Activated CD4-positive, alpha-beta T cell treated with anti-CD3 and anti-CD28 coated beads for 36 hours (primary cell): ENCODE results near the gene TMEM145. TPM values are rescaled to one million over a fixed set of nuclear protein-coding genes. Genes with fewer than 3 reads are reported as not detected.
"Not testable (repeated sequence)": the region's sequence is repeated elsewhere in the genome, so short reads cannot be mapped to it uniquely, and the experiment has no call there.

ENCODE experiments used
- ATAC-seq: fragments of 200-7000 bp; cut with Tn5 transposase; one replicate; pipeline ENCODE4 v1.10.0; 2021; ENCODE audit warnings: mild to moderate bottlenecking, moderate library complexity
- CTCF ChIA-PET: fragments of 350-600 bp; sonication (Branson Sonifier 250); formaldehyde crosslinking; loops from one replicate; lab custom pipeline; 2021; ENCODE audit warnings: antibody characterized with exemption; lab: Charles Lee
- POLR2A ChIA-PET: fragments of 350-600 bp; sonication (Branson Sonifier 250); formaldehyde crosslinking; loops from one replicate; lab custom pipeline; 2021; ENCODE audit warnings: antibody characterized with exemption, inconsistent platforms; lab: Charles Lee
- DNase-seq: peaks from one replicate; pipeline ENCODE4 v3.0.0-alpha.2; 2020
- H3K27ac Mint-ChIP-seq: one replicate; pipeline ENCODE4 v1.8.0; 2021; ENCODE audit warnings: mixed read lengths
- H3K27me3 Mint-ChIP-seq: one replicate; pipeline ENCODE4 v1.8.0; 2021; ENCODE audit warnings: mixed read lengths
- H3K36me3 Mint-ChIP-seq: one replicate; pipeline ENCODE4 v1.8.0; 2021; ENCODE audit warnings: low read depth, mixed read lengths
- H3K4me1 Mint-ChIP-seq: one replicate; pipeline ENCODE4 v1.8.0; 2021; ENCODE audit warnings: mixed read lengths
- H3K4me3 Mint-ChIP-seq: one replicate; pipeline ENCODE4 v1.8.0; 2021; ENCODE audit warnings: mild to moderate bottlenecking, moderate library complexity, mixed read lengths
- H3K9me3 Mint-ChIP-seq: one replicate; pipeline ENCODE4 v1.8.0; 2021; ENCODE audit warnings: low read depth, mixed read lengths
- intact Hi-C, 2 experiments: fragments of 100-400 bp; cut with DNase I in 1 of 2; cut with micrococcal nuclease in 1 of 2; formaldehyde crosslinking; loops; one replicate each; pipeline versions ENCODE4 v1.14.2 to v1.15.1; 2022 to 2024; cut with DNase I, micrococcal nuclease
- total RNA-seq, 2 experiments: library from RNA; stranded (reverse); gene quantifications; one replicate each; pipeline ENCODE4 v1.2.3, GENCODE V29; 2021

Gene TMEM145
- total RNA-seq, 2 experiments from 2014 or later: 0.53 to 0.69 TPM

DNA sequence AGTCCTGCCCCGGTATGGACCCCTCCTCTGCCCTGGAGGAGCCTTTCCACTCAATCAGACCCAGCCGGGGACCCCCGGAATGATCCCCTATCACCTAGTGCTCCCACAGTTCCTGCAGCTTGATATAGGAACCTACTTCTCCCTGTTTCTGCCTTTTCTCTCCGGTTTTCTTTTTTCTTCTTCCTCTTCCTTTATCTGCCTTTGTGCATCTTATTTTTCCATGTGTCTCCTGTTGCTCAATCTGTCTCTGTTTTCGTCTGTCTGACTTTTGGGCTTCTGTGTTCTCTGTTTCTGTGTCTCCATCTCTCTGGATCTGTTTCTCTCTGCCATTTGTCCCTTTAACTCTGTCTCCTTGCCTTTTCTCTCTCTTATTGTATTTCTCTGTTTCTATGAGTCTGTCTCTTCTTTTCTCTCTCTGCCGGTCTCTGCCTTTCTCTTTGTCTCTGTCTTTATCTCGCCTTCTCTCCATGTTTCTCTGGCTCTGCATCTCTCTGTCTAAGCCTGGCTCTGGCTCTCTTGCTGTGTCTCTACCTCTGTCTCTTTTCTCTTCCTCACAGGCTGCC lies 22.3 kb downstream of the TMEM145 start:
- POLR2A ChIA-PET: no interaction called here
- H3K27me3 Mint-ChIP-seq: no peaks in the 10 kb centered on the region
- H3K27ac Mint-ChIP-seq: no peak overlapping the region
- DNase-seq (no peak), ATAC-seq (no peak)
- H3K4me3 Mint-ChIP-seq: no peak overlapping the region
- no peaks in the 10 kb centered on the region for H3K36me3 Mint-ChIP-seq
- H3K9me3 Mint-ChIP-seq: no peaks in the 10 kb centered on the region
- CTCF ChIA-PET: no interaction called here
- H3K4me1 Mint-ChIP-seq: no peaks in the 10 kb centered on the region
- intact Hi-C loops: no loop called here

DNA sequence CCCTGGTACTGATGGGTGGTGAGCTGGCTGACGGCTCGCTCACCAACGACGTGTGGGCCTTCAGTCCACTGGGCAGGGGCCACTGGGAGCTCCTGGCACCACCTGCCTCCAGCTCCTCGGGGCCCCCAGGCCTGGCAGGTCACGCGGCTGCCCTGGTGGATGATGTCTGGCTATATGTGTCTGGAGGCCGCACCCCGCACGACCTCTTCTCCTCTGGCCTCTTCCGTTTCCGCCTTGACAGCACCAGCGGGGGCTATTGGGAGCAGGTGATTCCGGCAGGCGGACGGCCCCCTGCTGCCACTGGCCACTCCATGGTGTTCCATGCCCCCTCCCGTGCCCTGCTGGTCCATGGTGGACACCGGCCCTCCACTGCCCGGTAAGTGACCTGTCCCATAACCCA lies 22.9 kb downstream of the TMEM145 start:
- ChIA-PET POLR2A (no interaction called here), CTCF (no interaction called here)
- intact Hi-C loops: no loop called here
- Mint-ChIP-seq H3K4me1 (no peaks in the 10 kb centered on the region), H3K4me3 (no peak overlapping the region), H3K36me3 (no peaks in the 10 kb centered on the region), H3K9me3 (no peaks in the 10 kb centered on the region), H3K27ac (no peak overlapping the region), H3K27me3 (no peaks in the 10 kb centered on the region)
- DNase-seq (no peak), ATAC-seq (no peak)

DNA sequence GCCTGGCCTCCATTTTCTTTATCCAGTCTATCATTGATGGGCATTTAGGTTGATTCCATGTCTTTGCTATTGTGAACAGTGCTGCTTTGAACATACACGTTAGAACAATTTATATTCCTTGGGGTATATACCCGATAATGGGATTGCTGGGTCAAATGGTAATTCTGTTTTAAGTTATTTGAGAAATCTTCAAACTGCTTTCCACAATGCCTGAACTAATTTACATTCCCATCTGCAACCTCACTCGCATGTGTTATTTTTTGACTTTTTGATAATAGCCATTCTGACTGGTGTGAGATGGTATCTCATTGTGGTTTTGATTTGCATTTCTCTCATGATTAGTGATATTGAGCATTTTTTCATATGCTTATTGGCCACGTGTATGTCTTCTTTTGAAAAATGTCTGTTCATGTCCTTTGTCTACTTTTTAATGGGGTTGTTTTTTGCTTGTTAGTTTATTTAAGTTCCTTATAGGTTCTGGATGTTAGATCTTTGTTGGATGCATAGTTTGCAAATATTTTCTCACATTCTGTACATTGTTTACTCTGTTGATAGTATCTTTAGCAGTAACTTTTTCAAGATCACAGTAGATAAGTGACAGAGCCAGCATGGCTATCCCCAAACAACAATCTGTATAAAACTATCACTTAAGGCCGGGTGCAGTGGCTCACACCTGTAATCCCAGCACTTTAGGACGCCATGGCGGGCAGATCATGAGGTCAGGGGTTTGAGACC lies 26.2 kb downstream of the TMEM145 start:
- CTCF ChIA-PET, ATAC-seq, POLR2A ChIA-PET, H3K4me1 Mint-ChIP-seq, H3K27ac Mint-ChIP-seq, H3K4me3 Mint-ChIP-seq, DNase-seq, H3K9me3 Mint-ChIP-seq, H3K36me3 Mint-ChIP-seq, intact Hi-C loops, H3K27me3 Mint-ChIP-seq: not testable (repeated sequence)

DNA sequence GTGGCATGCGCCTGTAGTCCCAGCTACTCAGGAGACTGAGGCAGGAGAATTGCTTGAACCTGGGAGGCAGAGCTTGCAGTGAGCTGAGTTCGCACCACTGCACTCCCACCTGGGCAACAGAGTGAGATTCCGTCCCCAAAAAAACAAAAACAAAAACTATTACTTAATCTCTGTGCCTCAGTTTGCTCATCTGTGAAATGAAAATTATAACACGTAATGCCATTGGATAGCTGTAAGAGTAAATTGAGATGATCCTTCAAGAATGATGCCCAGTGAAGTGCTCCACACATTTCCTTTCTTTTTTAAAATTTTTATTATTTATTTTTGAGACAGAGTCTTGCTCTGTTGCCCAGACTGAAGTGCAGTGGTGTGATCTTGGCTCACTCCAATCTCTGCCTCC lies 26.8 kb downstream of the TMEM145 start:
- POLR2A ChIA-PET, H3K4me1 Mint-ChIP-seq, ATAC-seq, H3K27ac Mint-ChIP-seq, H3K9me3 Mint-ChIP-seq, DNase-seq, H3K27me3 Mint-ChIP-seq, H3K4me3 Mint-ChIP-seq, H3K36me3 Mint-ChIP-seq, intact Hi-C loops: not testable (repeated sequence)
- CTCF ChIA-PET: interaction anchor here (0.6 kb wide), 1 partner anchor 207 kb away, joined by 3 read pairs; no protein-coding TSS in a partner anchor

- no peaks in the 10 kb centered on the region for H3K36me3 Mint-ChIP-seq
- ChIA-PET CTCF (interaction anchor here (0.7 to 1.0 kb wide), 3 partner anchors 11 to 22 kb away, joined by 3 to 4 read pairs (median 3); no protein-coding TSS in a partner anchor), POLR2A (no interaction called here)
- no peak overlapping the region for H3K4me3 Mint-ChIP-seq
- H3K27ac Mint-ChIP-seq: no peak overlapping the region
- DNase-seq (no peak), ATAC-seq (no peak)
- no peaks in the 10 kb centered on the region for H3K4me1 Mint-ChIP-seq
- intact Hi-C loops: no loop called here
- no peaks in the 10 kb centered on the region for H3K27me3 Mint-ChIP-seq
- no peaks in the 10 kb centered on the region for H3K9me3 Mint-ChIP-seq
Measured at GRCh38 chr19:42343344-42344110, 30.4 kb downstream of the TMEM145 start.

DNA sequence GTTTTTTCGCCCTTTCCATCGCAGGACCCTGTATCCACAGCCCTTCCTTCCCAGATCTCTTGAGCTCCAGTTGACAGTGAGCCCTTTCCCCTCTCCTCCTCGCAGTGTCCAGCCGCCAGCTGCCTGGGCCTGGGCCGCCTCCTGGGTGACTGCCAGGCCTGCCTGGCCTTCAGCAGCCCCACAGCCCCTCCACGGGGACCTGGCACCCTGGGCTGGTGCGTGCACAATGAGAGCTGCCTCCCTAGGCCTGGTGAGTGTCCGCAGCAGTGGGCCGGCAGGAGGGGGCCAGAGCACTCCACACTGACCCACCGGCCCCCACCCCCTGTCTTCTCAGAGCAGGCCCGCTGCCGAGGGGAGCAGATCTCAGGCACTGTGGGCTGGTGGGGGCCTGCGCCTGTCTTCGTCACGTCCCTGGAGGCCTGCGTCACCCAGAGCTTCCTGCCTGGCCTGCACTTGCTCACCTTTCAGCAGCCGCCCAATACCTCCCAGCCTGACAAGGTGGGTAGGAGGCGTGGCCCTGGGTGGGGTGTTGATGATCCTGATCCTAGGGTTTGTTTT lies 31.3 kb downstream of the TMEM145 start:
- ATAC-seq: no peak
- no peaks in the 10 kb centered on the region for H3K27me3 Mint-ChIP-seq
- H3K9me3 Mint-ChIP-seq: no peaks in the 10 kb centered on the region
- H3K36me3 Mint-ChIP-seq: no peaks in the 10 kb centered on the region
- ChIA-PET POLR2A (no interaction called here), CTCF (interaction anchor here (0.7 to 1.0 kb wide), 2 partner anchors 10 to 109 kb away, joined by 3 read pairs; no protein-coding TSS in a partner anchor)
- intact Hi-C loops: no loop called here
- no peak overlapping the region for H3K4me3 Mint-ChIP-seq
- DNase-seq: no peak
- no peak overlapping the region for H3K27ac Mint-ChIP-seq
- no peaks in the 10 kb centered on the region for H3K4me1 Mint-ChIP-seq

GRCh38 chr19:42345191-42345812 lies 32.2 kb downstream of the TMEM145 start:
- H3K27ac Mint-ChIP-seq: no peak overlapping the region
- no peaks in the 10 kb centered on the region for H3K36me3 Mint-ChIP-seq
- ChIA-PET POLR2A (no interaction called here), CTCF (no interaction called here)
- no peaks in the 10 kb centered on the region for H3K4me1 Mint-ChIP-seq
- H3K4me3 Mint-ChIP-seq: no peak overlapping the region
- DNase-seq (no peak), ATAC-seq (no peak)
- no peaks in the 10 kb centered on the region for H3K9me3 Mint-ChIP-seq
- H3K27me3 Mint-ChIP-seq: no peaks in the 10 kb centered on the region
- intact Hi-C loops: no loop called here

DNA sequence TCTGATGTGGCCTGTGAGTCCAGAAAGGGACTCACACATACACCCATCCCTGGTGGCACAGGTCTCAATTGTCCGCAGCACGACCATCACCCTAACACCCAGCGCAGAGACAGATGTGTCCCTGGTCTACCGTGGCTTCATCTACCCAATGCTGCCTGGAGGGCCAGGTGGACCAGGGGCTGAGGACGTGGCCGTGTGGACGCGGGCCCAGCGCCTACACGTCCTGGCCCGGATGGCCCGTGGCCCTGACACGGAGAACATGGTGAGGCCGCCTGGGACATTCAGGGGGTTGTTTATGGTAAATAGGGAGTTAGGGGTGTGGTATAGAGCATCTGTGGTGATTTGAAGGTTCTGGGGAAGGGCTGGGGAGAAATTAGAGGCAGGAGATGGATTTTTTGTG lies 35.1 kb downstream of the TMEM145 start:
- intact Hi-C loops: no loop called here
- ChIA-PET CTCF (no interaction called here), POLR2A (no interaction called here)
- Mint-ChIP-seq H3K36me3 (no peaks in the 10 kb centered on the region), H3K4me3 (no peak overlapping the region), H3K4me1 (no peaks in the 10 kb centered on the region), H3K9me3 (no peaks in the 10 kb centered on the region), H3K27me3 (no peaks in the 10 kb centered on the region), H3K27ac (no peak overlapping the region)
- ATAC-seq (no peak), DNase-seq (no peak)

GRCh38 chr19:42349378-42350107 lies 36.4 kb downstream of the TMEM145 start:
- no peak for ATAC-seq
- Mint-ChIP-seq H3K4me3 (no peak overlapping the region), H3K36me3 (no peaks in the 10 kb centered on the region)

GRCh38 chr19:42350417-42350816 lies 37.3 kb downstream of the TMEM145 start:
- POLR2A ChIA-PET: interaction anchor here (0.6 kb wide), 1 partner anchor 44 kb away, joined by 4 read pairs; no protein-coding TSS in a partner anchor
- CTCF ChIA-PET: no interaction called here
- no peak for DNase-seq

More at GRCh38 chr19:42349378-42350107, 36.4 kb downstream of the TMEM145 start:
- POLR2A ChIA-PET: no interaction called here
- no peaks in the 10 kb centered on the region for H3K9me3 Mint-ChIP-seq
- CTCF ChIA-PET: interaction anchor here (0.7 kb wide), 1 partner anchor 94 kb away, joined by 3 read pairs; no protein-coding TSS in a partner anchor
- no peaks in the 10 kb centered on the region for H3K4me1 Mint-ChIP-seq
- no peak for DNase-seq
- H3K27me3 Mint-ChIP-seq: no peaks in the 10 kb centered on the region
- intact Hi-C loops: no loop called here
- no peak overlapping the region for H3K27ac Mint-ChIP-seq

More at GRCh38 chr19:42350417-42350816, 37.3 kb downstream of the TMEM145 start:
- Mint-ChIP-seq H3K4me3 (no peak overlapping the region), H3K27ac (no peak overlapping the region), H3K36me3 (no peaks in the 10 kb centered on the region), H3K9me3 (no peaks in the 10 kb centered on the region), H3K27me3 (no peaks in the 10 kb centered on the region), H3K4me1 (no peaks in the 10 kb centered on the region)
- intact Hi-C loops: no loop called here
- ATAC-seq: no peak
